ENCODE measurements around the gene COLEC11.

Gene COLEC11

GRCh38 chr2:3662239-3662638 is 67.3 kb downstream of the COLEC11 start:
- DNase-seq (ENCODE audit: low read depth): no peak
- TF ChIP-seq, protein P1, sequence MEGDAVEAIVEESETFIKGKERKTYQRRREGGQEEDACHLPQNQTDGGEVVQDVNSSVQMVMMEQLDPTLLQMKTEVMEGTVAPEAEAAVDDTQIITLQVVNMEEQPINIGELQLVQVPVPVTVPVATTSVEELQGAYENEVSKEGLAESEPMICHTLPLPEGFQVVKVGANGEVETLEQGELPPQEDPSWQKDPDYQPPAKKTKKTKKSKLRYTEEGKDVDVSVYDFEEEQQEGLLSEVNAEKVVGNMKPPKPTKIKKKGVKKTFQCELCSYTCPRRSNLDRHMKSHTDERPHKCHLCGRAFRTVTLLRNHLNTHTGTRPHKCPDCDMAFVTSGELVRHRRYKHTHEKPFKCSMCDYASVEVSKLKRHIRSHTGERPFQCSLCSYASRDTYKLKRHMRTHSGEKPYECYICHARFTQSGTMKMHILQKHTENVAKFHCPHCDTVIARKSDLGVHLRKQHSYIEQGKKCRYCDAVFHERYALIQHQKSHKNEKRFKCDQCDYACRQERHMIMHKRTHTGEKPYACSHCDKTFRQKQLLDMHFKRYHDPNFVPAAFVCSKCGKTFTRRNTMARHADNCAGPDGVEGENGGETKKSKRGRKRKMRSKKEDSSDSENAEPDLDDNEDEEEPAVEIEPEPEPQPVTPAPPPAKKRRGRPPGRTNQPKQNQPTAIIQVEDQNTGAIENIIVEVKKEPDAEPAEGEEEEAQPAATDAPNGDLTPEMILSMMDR (IDR thresholded peaks at IDR 0.05; ENCODE audit: low read depth, low read length, missing control alignments): no peak
- no peak overlapping the region for H3K4me3 ChIP-seq (ENCODE audit: low read depth, low read length)

- H3K4me3 ChIP-seq (ENCODE audit: low read depth, low read length): no peak overlapping the region
- TF ChIP-seq, protein P1 (IDR thresholded peaks at IDR 0.05; ENCODE audit: low read depth, low read length, missing control alignments): no peak
- no peak for DNase-seq (ENCODE audit: low read depth)
These were observed 69.2 kb downstream of the COLEC11 start for GRCh38 chr2:3664118-3664517.

- TF ChIP-seq, protein P1 (IDR thresholded peaks at IDR 0.05; ENCODE audit: low read depth, low read length, missing control alignments): no peak
- no peak for DNase-seq (ENCODE audit: low read depth)
- H3K4me3 ChIP-seq (ENCODE audit: low read depth, low read length): no peak overlapping the region
These were observed 70.0 kb downstream of the COLEC11 start for GRCh38 chr2:3664925-3665324.

- TF ChIP-seq, protein P1 (IDR thresholded peaks at IDR 0.05; ENCODE audit: low read depth, low read length, missing control alignments): no peak
- no peak for DNase-seq (ENCODE audit: low read depth)
- H3K4me3 ChIP-seq (ENCODE audit: low read depth, low read length): no peak overlapping the region
These were observed 71.1 kb downstream of the COLEC11 start for GRCh38 chr2:3665886-3666612.

DNA sequence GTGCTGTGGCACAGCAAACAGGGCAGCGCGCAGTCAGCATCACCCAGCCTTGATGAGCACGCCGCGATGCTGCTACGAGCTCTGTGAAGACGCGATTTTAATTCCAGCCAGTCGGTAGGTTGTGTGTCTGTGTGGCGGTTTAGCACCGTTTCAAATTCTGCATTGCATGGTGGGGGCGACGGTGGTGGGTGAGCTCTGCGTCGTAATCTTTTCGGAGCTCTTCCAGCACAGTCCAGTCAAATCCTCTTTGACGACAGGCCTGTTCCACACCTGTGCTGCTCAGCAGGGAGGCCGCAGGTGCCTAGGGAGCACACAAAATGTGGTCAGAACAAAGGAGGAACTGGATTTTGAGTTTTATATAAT is 71.7 kb downstream of the COLEC11 start:
- TF ChIP-seq, protein P1 (IDR thresholded peaks at IDR 0.05; ENCODE audit: low read depth, low read length, missing control alignments): no peak
- DNase-seq (ENCODE audit: low read depth): no peak
- H3K4me3 ChIP-seq (ENCODE audit: low read depth, low read length): no peak overlapping the region

DNA sequence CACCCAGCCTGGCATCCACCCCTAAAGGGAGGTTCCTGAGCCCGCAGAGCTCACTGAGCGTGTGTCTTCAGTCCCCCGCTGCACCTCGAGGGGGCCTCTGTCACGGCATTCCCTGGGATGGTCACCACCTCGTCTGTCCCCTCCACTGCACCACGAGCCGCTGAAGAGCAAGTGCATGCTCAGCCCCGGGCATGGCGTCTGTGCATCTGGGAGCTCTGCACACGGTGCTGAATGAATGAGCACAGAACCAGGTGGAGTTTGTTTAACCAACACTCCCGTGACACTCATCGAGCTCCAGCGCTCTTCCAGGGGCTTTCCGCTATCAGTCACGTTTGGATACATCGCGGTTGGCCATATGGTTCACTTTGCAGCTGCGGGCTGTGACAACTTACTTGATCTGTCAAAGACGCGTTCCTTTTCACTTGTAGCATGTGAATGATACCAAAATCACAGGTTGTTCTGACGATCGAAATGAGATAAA is 72.3 kb downstream of the COLEC11 start:
- no peak for DNase-seq (ENCODE audit: low read depth)

More for the DNA sequence above, 72.3 kb downstream of the COLEC11 start:
- TF ChIP-seq, protein P1 (IDR thresholded peaks at IDR 0.05; ENCODE audit: low read depth, low read length, missing control alignments): no peak
- no peak overlapping the region for H3K4me3 ChIP-seq (ENCODE audit: low read depth, low read length)

Measured in GM12864 (cell line).